Activated CD8-positive, alpha-beta T cell treated with anti-CD3 and anti-CD28 coated beads for 36 hours (primary cell): ENCODE results near the gene ABCG5. TPM values are rescaled to one million over a fixed set of nuclear protein-coding genes. Genes with fewer than 3 reads are reported as not detected.
A peak's percentile ranks its signal among the peaks of the same experiment; 100 is the strongest.

Source experiments
- ATAC-seq: fragments of 200-7000 bp; cut with Tn5 transposase; one replicate; pipeline ENCODE4 v1.10.0; 2021; ENCODE audit warnings: mild to moderate bottlenecking, moderate library complexity
- CTCF ChIA-PET: fragments of 350-600 bp; sonication (Branson Sonifier 250); formaldehyde crosslinking; loops from one replicate; lab custom pipeline; 2021; ENCODE audit warnings: antibody characterized with exemption; lab: Charles Lee
- POLR2A ChIA-PET: fragments of 350-600 bp; sonication (Branson Sonifier 250); formaldehyde crosslinking; loops from one replicate; lab custom pipeline; 2021; ENCODE audit warnings: antibody characterized with exemption; lab: Charles Lee
- DNase-seq: peaks from one replicate; pipeline ENCODE4 v3.0.0-alpha.2; 2020
- H3K27ac Mint-ChIP-seq: one replicate; pipeline ENCODE4 v1.8.0; 2021; ENCODE audit warnings: mild to moderate bottlenecking, mixed read lengths
- H3K27me3 Mint-ChIP-seq: one replicate; pipeline ENCODE4 v1.8.0; 2021; ENCODE audit warnings: mixed read lengths
- H3K36me3 Mint-ChIP-seq: one replicate; pipeline ENCODE4 v1.8.0; 2021; ENCODE audit warnings: low read depth, mixed read lengths
- H3K4me1 Mint-ChIP-seq: one replicate; pipeline ENCODE4 v1.8.0; 2021; ENCODE audit warnings: low read depth, mixed read lengths
- H3K4me3 Mint-ChIP-seq: one replicate; pipeline ENCODE4 v1.8.0; 2021; ENCODE audit warnings: mild to moderate bottlenecking, moderate library complexity, mixed read lengths
- H3K9me3 Mint-ChIP-seq: one replicate; pipeline ENCODE4 v1.8.0; 2021; ENCODE audit warnings: mixed read lengths
- intact Hi-C: fragments of 100-400 bp; cut with micrococcal nuclease; formaldehyde crosslinking; loops from one replicate; pipeline ENCODE4 v1.10.0; 2022
- total RNA-seq, 2 experiments: library from RNA; stranded (reverse); gene quantifications; one replicate each; pipeline ENCODE4 v1.2.3, GENCODE V29; 2021
- TF ChIP-seq, protein P1 (sequence below): fragments of 200-600 bp; IDR thresholded peaks from one replicate; pipeline ENCODE4 v1.8.0; 2022; ENCODE audit warnings: antibody characterized with exemption, mild to moderate bottlenecking

The ABCG5 gene
- total RNA-seq, 2 experiments from 2014 or later = not detected

DNA sequence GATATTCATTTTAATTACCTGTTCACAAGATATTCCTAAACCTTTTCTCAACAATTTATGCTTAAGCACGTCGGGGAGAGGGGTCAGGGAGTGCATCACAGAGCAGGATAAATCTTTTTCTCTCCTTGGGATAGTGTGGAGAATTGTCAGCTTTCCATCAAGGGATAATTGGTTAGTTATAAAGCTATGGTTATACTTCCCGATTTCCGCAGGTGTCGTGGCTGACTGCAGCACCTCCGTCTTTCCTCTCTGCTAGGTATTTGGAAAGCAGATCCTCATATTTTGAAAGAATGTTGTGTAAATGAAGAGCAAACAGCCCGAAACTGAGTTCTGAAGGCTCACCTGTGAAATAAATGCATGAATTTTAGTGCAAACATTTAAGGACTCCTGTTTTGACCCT is 64.0 kb downstream of the ABCG5 start:
- Mint-ChIP-seq H3K36me3 (no peaks in the 10 kb centered on the region), H3K27me3 (peaks cover 2% of the 10 kb centered on the region), H3K27ac (peak overlapping the region; percentile 84), H3K9me3 (no peaks in the 10 kb centered on the region), H3K4me3 (peak overlapping the region; percentile 93), H3K4me1 (peaks cover 19% of the 10 kb centered on the region)
- no peak for DNase-seq
- TF ChIP-seq, protein P1, sequence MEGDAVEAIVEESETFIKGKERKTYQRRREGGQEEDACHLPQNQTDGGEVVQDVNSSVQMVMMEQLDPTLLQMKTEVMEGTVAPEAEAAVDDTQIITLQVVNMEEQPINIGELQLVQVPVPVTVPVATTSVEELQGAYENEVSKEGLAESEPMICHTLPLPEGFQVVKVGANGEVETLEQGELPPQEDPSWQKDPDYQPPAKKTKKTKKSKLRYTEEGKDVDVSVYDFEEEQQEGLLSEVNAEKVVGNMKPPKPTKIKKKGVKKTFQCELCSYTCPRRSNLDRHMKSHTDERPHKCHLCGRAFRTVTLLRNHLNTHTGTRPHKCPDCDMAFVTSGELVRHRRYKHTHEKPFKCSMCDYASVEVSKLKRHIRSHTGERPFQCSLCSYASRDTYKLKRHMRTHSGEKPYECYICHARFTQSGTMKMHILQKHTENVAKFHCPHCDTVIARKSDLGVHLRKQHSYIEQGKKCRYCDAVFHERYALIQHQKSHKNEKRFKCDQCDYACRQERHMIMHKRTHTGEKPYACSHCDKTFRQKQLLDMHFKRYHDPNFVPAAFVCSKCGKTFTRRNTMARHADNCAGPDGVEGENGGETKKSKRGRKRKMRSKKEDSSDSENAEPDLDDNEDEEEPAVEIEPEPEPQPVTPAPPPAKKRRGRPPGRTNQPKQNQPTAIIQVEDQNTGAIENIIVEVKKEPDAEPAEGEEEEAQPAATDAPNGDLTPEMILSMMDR = no peak
- intact Hi-C loops = no loop called here
- CTCF ChIA-PET = interaction anchor here (1.0 to 1.2 kb wide), 2 partner anchors 21 to 163 kb away, joined by 4 read pairs; no protein-coding TSS in a partner anchor
- ATAC-seq = no peak
- POLR2A ChIA-PET = interaction anchor here (0.7 to 1.3 kb wide), 2 partner anchors 10 to 165 kb away, joined by 4 to 5 read pairs; no protein-coding TSS in a partner anchor

DNA sequence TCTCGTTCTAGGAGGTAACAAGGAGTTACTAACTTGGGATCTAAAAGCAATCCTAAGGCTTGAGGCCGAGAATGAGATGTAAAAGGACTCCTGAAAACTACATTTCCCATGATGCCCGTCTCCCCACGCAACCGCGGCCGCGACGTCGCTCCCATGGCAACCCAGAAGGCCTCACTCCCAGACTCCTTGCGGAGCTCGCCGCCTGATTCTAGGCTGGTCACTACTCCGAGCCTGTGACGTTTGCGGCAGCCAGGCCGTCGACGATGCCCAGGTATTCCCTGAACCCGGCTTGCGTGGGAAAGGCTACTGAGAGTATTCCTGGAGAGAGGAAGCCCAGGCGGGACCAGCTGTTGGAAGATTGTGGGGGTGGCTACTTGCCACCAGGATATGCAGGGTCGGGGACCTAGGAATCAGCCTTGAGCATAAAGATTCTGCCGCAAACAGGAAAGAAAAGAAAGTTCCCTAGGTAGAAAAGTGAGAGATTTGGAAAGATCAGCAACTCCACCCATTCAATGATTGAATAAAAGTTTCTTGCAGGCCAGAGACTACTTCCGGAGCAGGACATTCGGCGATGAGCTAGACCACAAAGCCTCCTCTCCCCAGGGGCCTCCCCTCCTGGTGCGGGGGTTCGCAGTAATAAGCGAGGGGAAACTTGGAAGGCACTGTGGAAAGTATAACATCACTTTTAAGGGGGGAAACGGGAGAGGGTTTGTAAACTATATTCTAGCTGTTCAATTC is 64.6 kb downstream of the ABCG5 start, which contains the start of gene DYNC2LI1:
TSS of gene DYNC2LI1 (plus strand) at position 164 of the 738 bp plus-strand sequence. CDS start at position 264, 100 bp downstream.
- no peaks in the 10 kb centered on the region for H3K9me3 Mint-ChIP-seq
- H3K4me3 Mint-ChIP-seq = peak within 1 kb of the TSS; percentile 93
- TF ChIP-seq, protein P1 = no peak
- no peaks in the 10 kb centered on the region for H3K36me3 Mint-ChIP-seq
- DNase-seq (peak; percentile 90), ATAC-seq (peak; percentile 94)
- intact Hi-C loops = no loop called here
- POLR2A ChIA-PET = interaction anchor here (0.7 to 1.3 kb wide), 3 partner anchors 9 to 528 kb away, joined by 3 to 5 read pairs (median 4); no protein-coding TSS in a partner anchor
- CTCF ChIA-PET = interaction anchor here (0.8 to 1.2 kb wide), 4 partner anchors 13 to 162 kb away, joined by 3 to 4 read pairs (median 4); no protein-coding TSS in a partner anchor
- peaks cover 19% of the 10 kb centered on the region for H3K4me1 Mint-ChIP-seq
- H3K27me3 Mint-ChIP-seq = peaks cover 6% of the 10 kb centered on the region
- H3K27ac Mint-ChIP-seq = peak within 1 kb of the TSS; percentile 84

DNA sequence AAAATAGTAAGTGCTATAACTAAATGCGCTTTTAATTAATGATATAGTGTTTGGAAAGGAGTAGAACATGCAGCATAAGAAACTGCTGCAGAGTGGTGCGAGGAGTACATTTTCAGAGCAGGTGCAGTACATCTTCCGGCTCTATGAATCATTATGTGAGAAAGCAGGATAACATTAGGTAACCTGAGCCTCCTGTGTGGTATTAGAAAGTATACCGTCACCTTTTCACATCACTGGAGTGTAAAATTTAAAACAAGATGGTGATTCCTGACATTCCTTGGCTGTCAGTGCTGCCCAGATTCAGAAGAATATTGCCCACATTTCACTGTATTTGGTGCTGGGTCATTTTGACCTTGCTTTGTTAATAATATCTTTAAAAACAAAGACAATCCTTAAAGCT is 72.6 kb downstream of the ABCG5 start:
- Mint-ChIP-seq H3K9me3 (no peaks in the 10 kb centered on the region), H3K36me3 (no peaks in the 10 kb centered on the region), H3K4me3 (no peak overlapping the region), H3K4me1 (peaks cover 6% of the 10 kb centered on the region), H3K27ac (no peak overlapping the region), H3K27me3 (peaks cover 8% of the 10 kb centered on the region)
- CTCF ChIA-PET = no interaction called here
- intact Hi-C loops = no loop called here
- DNase-seq (no peak), ATAC-seq (no peak)
- TF ChIP-seq, protein P1 = no peak
- POLR2A ChIA-PET = no interaction called here

DNA sequence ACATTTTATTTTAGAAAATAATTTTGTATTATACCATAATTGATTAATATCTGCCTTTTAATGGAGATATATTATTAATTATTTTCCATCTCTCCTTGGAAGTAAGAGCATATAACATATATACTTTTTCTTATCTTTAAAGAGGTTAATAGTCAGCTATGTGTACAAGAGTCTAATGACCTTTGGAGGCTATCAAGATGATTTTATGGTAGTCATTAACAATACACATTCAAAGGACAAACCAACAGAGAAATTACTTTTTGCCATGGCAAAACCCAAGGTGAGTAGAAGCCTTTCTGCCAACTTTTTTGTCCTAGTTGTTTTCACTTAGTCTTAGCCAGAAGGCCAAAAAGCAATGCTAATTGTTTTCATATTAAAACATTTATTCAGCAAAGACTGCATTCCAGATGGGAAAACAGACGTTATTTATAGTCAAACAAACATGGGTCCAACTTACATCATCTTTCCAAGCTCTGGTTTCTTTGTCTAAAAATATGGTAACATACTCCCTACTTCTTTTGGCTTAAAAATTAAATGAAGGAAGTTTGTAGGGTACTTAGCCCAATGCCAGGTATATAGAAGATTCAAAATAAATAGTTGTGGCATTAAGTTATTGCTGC is 74.4 kb downstream of the ABCG5 start:
- TF ChIP-seq, protein P1 = no peak
- peaks cover 6% of the 10 kb centered on the region for H3K4me1 Mint-ChIP-seq
- no peak overlapping the region for H3K27ac Mint-ChIP-seq
- intact Hi-C loops = no loop called here
- H3K4me3 Mint-ChIP-seq = no peak overlapping the region
- peaks cover 6% of the 10 kb centered on the region for H3K27me3 Mint-ChIP-seq
- no peak for ATAC-seq
- CTCF ChIA-PET = no interaction called here
- H3K9me3 Mint-ChIP-seq = no peaks in the 10 kb centered on the region
- H3K36me3 Mint-ChIP-seq = no peaks in the 10 kb centered on the region
- DNase-seq = no peak
- POLR2A ChIA-PET = interaction anchor here (1.4 kb wide), 1 partner anchor 10 kb away, joined by 5 read pairs; the partner anchor contains the start of gene DYNC2LI1
